NOMO-1 (cell line): ENCODE measurements around the gene UCK2.
A peak's percentile ranks its signal among the peaks of the same experiment; 100 is the strongest.
"Not testable (repeated sequence)": the region's sequence is repeated elsewhere in the genome, so short reads cannot be mapped to it uniquely, and the experiment has no call there.

Experiments
- DNase-seq, 2 experiments: peaks; one replicate each; lab custom pipeline; 2025; ENCODE audit not compliant: unreplicated experiment in 2 of 2; lab: John Stamatoyannopoulos, UW

Gene UCK2

GRCh38 chr1:165827268-165828102, at the start of gene UCK2:
Gene UCK2, plus strand, starts transcription at chr1:165827614. Its CDS starts 220 bp downstream, at chr1:165827834.
- peak; percentile 64 for DNase-seq

- DNase-seq: not testable (repeated sequence)
These were observed 49.2 kb upstream of the UCK2 start for GRCh38 chr1:165778197-165778596.

GRCh38 chr1:165783519-165783918, 43.9 kb upstream of the UCK2 start:
- not testable (repeated sequence) for DNase-seq

- DNase-seq: no peak
These were observed 39.7 kb upstream of the UCK2 start for GRCh38 chr1:165787741-165788140.

GRCh38 chr1:165793951-165794350, 33.5 kb upstream of the UCK2 start:
- DNase-seq: no peak

GRCh38 chr1:165795894-165796293, 31.5 kb upstream of the UCK2 start:
- no peak for DNase-seq

GRCh38 chr1:165799387-165799786, 28.0 kb upstream of the UCK2 start:
- DNase-seq: no peak

GRCh38 chr1:165804513-165804912, 22.9 kb upstream of the UCK2 start:
- not testable (repeated sequence) for DNase-seq

GRCh38 chr1:165807613-165808012, 19.8 kb upstream of the UCK2 start:
- DNase-seq: no peak

- no peak for DNase-seq
These were observed 11.7 kb upstream of the UCK2 start for GRCh38 chr1:165815725-165816124.

- DNase-seq: no peak
These were observed 11.3 kb upstream of the UCK2 start for GRCh38 chr1:165816157-165816556.

- DNase-seq: no peak
These were observed 10.5 kb upstream of the UCK2 start for GRCh38 chr1:165816826-165817497.

GRCh38 chr1:165823552-165824268, 3.7 kb upstream of the UCK2 start:
- no peak for DNase-seq

- no peak for DNase-seq
These were observed 3.2 kb upstream of the UCK2 start for GRCh38 chr1:165824269-165824643.

- no peak for DNase-seq
These were observed 698 bp upstream of the UCK2 start for GRCh38 chr1:165826565-165827267.

GRCh38 chr1:165828103-165828668, 772 bp downstream of the UCK2 start:
- DNase-seq: peak; percentile 10 to 63

- DNase-seq: peak; percentile 30 to 63
These were observed 1.4 kb downstream of the UCK2 start for GRCh38 chr1:165828669-165829329.

- no peak for DNase-seq
These were observed 2.5 kb downstream of the UCK2 start for GRCh38 chr1:165829888-165830287.

GRCh38 chr1:165831146-165831545, 3.7 kb downstream of the UCK2 start:
- DNase-seq: no peak

- no peak for DNase-seq
These were observed 5.5 kb downstream of the UCK2 start for GRCh38 chr1:165832902-165833301.
